Peyer's patch (tissue), 4 donors: ENCODE results near the gene OR51B4.

Experiments
- POLR2A ChIP-seq, 2 donors: fragments of 450-650 bp; IDR thresholded peaks; one replicate each; pipeline ENCODE4 v1.5.1; 2017; ENCODE audit warnings: antibody characterized with exemption in 2 of 2, mild to moderate bottlenecking in 2 of 2, moderate library complexity in 2 of 2
- TF ChIP-seq, protein P1 (sequence below), 6 experiments: fragments of 450-650 bp in 4 of 6; fragments of 200-600 bp in 2 of 6; sonication (generic) in 1 of 6; IDR thresholded peaks; one replicate each; pipeline ENCODE4 v1.5.1; 2017 to 2019; ENCODE audit warnings: antibody characterized with exemption in 6 of 6, mild to moderate bottlenecking in 3 of 6, moderate library complexity in 1 of 6

GRCh38 chr11:5310423-5310822, 8.7 kb upstream of the OR51B4 start:
- TF ChIP-seq, protein P1, sequence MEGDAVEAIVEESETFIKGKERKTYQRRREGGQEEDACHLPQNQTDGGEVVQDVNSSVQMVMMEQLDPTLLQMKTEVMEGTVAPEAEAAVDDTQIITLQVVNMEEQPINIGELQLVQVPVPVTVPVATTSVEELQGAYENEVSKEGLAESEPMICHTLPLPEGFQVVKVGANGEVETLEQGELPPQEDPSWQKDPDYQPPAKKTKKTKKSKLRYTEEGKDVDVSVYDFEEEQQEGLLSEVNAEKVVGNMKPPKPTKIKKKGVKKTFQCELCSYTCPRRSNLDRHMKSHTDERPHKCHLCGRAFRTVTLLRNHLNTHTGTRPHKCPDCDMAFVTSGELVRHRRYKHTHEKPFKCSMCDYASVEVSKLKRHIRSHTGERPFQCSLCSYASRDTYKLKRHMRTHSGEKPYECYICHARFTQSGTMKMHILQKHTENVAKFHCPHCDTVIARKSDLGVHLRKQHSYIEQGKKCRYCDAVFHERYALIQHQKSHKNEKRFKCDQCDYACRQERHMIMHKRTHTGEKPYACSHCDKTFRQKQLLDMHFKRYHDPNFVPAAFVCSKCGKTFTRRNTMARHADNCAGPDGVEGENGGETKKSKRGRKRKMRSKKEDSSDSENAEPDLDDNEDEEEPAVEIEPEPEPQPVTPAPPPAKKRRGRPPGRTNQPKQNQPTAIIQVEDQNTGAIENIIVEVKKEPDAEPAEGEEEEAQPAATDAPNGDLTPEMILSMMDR (IDR thresholded peaks at IDR 0.05) = no peak
- TF ChIP-seq POLR2A (IDR thresholded peaks at IDR 0.05) = no peak
